ENCODE results near the gene B4GALT3.
A peak's percentile ranks its signal among the peaks of the same experiment; 100 is the strongest.

The B4GALT3 gene

DNA sequence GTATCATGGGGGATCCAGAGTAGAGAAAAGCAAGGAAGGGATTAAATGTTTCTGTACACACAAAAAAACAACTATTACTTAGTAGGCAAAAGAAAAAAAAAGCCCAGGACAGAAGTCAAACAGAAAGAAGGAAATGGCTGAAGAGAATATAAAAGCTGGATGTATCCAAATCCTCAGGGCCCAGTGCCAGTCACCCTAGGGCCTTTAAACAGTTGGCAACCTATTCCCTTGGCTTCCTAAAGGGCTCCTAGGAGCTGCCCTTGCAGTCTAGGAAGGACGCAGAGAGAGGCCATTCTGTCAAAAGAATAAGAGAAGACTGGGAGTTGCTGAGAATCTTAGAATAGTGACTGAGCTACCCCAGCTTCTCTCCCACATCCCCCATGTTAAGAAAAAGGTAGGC, 5.0 kb downstream of the B4GALT3 start:
- H3K4me1 ChIP-seq = peaks cover 5% of the 10 kb centered on the region
- no peaks in the 10 kb centered on the region for H3K9me3 ChIP-seq
- H3K27me3 ChIP-seq (ENCODE audit: low read depth) = no peaks in the 10 kb centered on the region
- in situ Hi-C loops (cut with MboI; ENCODE audit: low sequenced_read_pairs) = no loop called here
- H3K4me3 ChIP-seq = no peak overlapping the region
- DNase-seq (ENCODE audit: low spot score in 2 of 2) = no peak
- H3K36me3 ChIP-seq (replicated peaks) = peaks cover 54% of the 10 kb centered on the region

DNA sequence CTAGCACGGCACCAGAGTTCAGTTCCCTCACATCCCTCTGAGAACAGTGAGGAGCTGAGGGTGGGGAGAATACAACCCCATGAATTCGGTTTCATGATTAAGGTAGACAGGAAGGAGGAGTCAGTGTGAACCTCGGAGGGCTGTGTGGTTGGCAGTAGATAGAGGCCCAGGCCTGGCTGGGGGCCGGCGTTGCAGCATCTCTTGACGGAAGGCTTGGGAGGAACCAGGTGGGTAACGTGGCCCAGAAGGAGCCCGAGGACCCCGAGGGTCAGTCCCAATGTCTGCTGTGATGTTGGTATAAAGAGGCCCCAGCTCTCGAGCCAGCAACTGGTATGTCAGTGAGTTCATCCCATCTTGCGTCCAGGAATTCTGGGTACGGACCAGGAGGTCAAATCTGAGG, 5.6 kb downstream of the B4GALT3 start:
- Histone ChIP-seq H3K36me3 (replicated peaks) (peaks cover 54% of the 10 kb centered on the region), H3K27me3 (ENCODE audit: low read depth) (no peaks in the 10 kb centered on the region), H3K9me3 (no peaks in the 10 kb centered on the region), H3K4me3 (no peak overlapping the region), H3K4me1 (peaks cover 9% of the 10 kb centered on the region)
- in situ Hi-C loops (cut with MboI; ENCODE audit: low sequenced_read_pairs) = no loop called here
- no peak for DNase-seq (ENCODE audit: low spot score in 2 of 2)

DNA sequence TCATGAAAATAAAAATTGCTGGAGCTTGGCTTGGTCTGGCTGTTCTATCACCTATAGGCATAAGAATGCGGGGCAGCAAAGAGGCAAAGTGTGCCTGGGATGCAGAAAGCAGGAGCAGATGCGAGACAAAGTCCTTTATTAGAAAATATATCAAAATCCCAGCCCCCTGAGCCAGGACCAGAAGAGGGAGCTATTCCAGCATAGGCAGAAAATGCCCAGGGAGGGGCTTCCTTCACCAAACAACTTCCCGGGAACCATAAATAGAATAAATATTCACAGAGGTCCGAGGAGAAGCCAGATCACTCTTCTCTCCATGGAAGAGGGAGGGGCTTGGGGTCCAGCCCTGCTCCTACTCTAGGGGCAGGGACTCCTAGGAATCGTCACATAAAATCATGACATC, 6.1 kb downstream of the B4GALT3 start:
- peaks cover 54% of the 10 kb centered on the region for H3K36me3 ChIP-seq (replicated peaks)
- H3K9me3 ChIP-seq = no peaks in the 10 kb centered on the region
- no peaks in the 10 kb centered on the region for H3K27me3 ChIP-seq (ENCODE audit: low read depth)
- DNase-seq (ENCODE audit: low spot score in 2 of 2) = no peak
- H3K4me3 ChIP-seq = no peak overlapping the region
- in situ Hi-C loops (cut with MboI; ENCODE audit: low sequenced_read_pairs) = no loop called here
- peaks cover 4% of the 10 kb centered on the region; the same call in 1 of the 2 replicates for H3K4me1 ChIP-seq

DNA sequence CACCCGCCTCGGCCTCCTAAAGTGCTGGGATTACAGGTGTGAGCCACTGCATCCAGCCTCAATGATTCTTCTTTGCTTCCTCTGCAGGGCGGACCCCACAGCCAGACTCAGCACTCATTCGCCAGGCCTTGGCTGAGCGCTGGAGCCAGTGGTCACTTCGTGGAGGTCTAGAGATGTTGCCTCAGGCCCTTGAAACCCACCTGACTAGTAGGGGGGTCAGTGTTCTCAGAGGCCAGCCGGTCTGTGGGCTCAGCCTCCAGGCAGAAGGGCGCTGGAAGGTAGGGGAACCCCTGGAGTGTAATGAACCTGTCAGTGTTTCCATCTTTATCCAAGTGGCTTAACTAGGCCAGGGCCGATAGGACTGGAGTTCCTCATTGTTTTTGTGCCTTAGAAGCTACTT, 8.4 kb downstream of the B4GALT3 start:
- Histone ChIP-seq H3K4me1 (peaks cover 7% of the 10 kb centered on the region), H3K27me3 (ENCODE audit: low read depth) (no peaks in the 10 kb centered on the region), H3K36me3 (replicated peaks) (peaks cover 55% of the 10 kb centered on the region), H3K4me3 (no peak overlapping the region), H3K9me3 (no peaks in the 10 kb centered on the region)
- in situ Hi-C loops (cut with MboI; ENCODE audit: low sequenced_read_pairs) = no loop called here
- no peak for DNase-seq (ENCODE audit: low spot score in 2 of 2)

DNA sequence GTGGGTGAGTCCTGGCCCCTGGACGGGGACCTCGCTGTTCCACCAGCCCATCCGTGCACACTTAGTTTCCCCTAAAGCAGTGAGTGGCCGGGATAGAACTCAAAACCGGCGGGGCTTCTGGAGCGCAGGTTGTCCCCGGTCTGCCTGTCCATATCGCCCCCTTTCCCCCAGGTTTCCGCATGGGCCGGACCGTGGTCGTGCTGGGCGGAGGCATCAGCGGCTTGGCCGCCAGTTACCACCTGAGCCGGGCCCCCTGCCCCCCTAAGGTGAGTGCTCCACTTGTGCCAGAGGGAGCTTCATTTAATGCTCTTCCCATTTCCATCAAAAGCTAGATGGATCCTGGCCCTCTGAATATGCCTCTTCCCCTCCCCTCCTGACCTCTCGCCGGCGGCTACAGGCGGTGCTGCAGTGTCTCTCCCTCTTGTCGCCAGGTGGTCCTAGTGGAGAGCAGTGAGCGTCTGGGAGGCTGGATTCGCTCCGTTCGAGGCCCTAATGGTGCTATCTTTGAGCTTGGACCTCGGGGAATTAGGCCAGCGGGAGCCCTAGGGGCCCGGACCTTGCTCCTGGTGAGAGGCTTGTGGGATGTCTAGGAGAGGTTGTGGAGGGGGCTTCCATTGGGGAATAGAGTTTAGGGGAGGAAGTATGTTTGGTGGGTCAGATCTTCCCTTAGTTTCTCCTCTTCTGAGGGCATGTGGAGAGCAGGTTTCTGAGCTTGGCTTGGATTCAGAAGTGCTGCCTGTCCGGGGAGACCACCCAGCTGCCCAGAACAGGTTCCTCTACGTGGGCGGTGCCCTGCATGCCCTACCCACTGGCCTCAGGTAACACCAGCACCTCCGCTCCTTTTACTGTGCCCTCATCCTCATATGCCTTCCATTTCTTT, 10.4 kb downstream of the B4GALT3 start:
- H3K9me3 ChIP-seq = no peaks in the 10 kb centered on the region
- in situ Hi-C loops (cut with MboI; ENCODE audit: low sequenced_read_pairs) = no loop called here

DNA sequence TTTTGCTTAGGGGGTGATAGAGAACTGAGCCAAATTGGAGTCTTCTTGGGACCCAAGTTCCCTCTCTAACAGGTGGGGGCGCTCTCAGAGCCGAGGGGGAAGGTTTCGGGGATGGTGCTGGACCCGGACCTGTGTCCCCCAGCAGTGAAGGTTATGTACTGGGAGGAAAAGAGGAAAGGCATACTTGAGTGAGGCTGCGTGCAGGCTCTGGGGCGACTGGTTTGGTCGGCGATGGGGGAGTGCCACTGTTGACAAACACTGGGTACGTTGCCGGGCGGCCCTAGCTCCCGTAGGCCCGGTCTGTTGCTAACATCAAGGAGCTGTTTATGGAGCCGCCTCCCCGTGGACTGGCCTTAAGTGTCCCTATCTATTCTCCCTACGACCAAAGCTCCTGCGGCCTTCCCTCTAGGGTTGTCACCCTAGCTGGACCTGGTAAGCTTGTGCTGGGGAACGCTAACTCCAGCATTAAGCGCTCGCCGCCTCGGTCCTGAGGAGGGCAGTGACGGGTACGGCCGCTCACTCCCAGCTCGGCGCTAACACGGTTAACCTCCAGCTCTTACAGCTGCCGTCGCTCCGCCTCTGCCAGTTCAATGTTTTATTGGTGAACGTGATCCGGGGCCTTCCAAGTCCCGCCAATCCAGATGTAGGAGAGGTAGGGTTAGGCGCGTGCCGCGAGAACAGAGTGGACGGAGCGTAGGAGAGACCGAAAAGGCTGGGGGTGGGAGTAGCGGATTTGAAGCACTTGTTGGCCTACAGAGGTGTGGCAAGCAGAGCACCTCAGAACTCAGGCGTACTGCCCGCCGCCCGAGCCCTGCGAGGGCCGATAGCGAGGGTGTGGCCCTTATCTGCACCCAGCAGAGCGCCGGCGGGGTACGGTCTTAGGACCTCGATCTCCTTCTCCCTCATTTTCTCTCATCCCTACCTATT, 11.3 kb downstream of the B4GALT3 start, which contains the start of gene PPOX:
Gene PPOX, plus strand, starts transcription at position 685 of the 927 bp plus-strand sequence. CDS start 422 bp downstream, outside the sequence.
- in situ Hi-C loops (cut with MboI; ENCODE audit: low sequenced_read_pairs) = no loop called here
- peaks cover 37% of the 10 kb centered on the region for H3K36me3 ChIP-seq (replicated peaks)
- H3K4me1 ChIP-seq = peaks cover 7% of the 10 kb centered on the region
- peak; percentile 97 to 99 for DNase-seq (ENCODE audit: low spot score in 2 of 2)
- H3K4me3 ChIP-seq = peak within 1 kb of the TSS; percentile 53
- no peaks in the 10 kb centered on the region for H3K27me3 ChIP-seq (ENCODE audit: low read depth)
- no peaks in the 10 kb centered on the region for H3K9me3 ChIP-seq

More for the DNA sequence above, 10.4 kb downstream of the B4GALT3 start:
- Histone ChIP-seq H3K27me3 (ENCODE audit: low read depth) (no peaks in the 10 kb centered on the region), H3K4me3 (peak overlapping the region; percentile 53), H3K36me3 (replicated peaks) (peaks cover 43% of the 10 kb centered on the region), H3K4me1 (peaks cover 7% of the 10 kb centered on the region)
- DNase-seq (ENCODE audit: low spot score in 2 of 2) = peak; percentile 63 to 72

DNA sequence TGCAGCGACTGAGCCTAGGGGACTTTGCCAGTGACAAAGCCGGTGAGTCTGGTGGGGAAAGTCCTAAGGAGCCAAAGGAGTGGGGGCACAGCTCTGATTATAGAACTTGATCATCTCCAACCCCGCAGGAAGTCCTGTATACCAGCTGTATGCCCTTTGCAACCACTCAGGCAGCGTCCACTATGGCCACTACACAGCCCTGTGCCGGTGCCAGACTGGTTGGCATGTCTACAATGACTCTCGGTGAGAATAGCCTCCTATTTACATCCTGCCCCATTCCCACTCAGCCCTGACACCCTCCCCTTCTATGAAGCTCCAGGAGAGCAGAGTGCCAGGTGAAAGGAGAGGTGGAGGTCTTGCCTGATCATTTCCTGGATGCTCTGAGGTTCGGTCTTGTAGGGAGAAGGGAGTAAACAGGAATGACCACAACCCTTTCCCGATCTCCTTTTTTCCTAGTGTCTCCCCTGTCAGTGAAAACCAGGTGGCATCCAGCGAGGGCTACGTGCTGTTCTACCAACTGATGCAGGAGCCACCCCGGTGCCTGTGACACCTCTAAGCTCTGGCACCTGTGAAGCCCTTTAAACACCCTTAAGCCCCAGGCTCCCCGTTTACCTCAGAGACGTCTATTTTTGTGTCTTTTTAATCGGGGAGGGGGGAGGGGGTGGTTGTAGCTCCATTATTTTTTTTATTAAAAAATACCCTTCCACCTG, 12.3 kb downstream of the B4GALT3 start:
- Histone ChIP-seq H3K4me3 (no peak overlapping the region; the same call in 1 of the 2 replicates), H3K9me3 (no peaks in the 10 kb centered on the region; the same call in 1 of the 2 replicates), H3K27me3 (ENCODE audit: low read depth) (no peaks in the 10 kb centered on the region), H3K4me1 (peaks cover 8% of the 10 kb centered on the region), H3K36me3 (replicated peaks) (peaks cover 35% of the 10 kb centered on the region)
- in situ Hi-C loops (cut with MboI; ENCODE audit: low sequenced_read_pairs) = no loop called here
- DNase-seq (ENCODE audit: low spot score in 2 of 2) = no peak

DNA sequence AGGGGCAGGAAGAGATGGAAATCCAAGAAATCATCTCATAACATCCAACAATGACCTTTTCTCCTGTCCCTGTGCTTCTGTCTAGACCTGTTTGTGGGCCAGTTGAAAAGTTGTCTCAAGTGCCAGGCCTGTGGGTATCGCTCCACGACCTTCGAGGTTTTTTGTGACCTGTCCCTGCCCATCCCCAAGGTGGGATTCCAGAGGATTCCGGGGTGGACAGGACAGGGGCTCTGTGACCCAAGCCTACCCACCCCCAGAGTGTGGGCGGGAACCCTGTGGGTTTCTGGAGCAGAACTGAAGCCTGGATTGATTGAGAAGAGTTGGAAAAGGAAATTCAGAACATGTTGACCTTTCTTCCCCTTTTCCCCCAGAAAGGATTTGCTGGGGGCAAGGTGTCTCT, 13.5 kb downstream of the B4GALT3 start:
- no peak for DNase-seq (ENCODE audit: low spot score in 2 of 2)
- no peak overlapping the region for H3K4me3 ChIP-seq
- peaks cover 14% of the 10 kb centered on the region for H3K4me1 ChIP-seq
- in situ Hi-C loops (cut with MboI; ENCODE audit: low sequenced_read_pairs) = no loop called here
- no peaks in the 10 kb centered on the region for H3K27me3 ChIP-seq (ENCODE audit: low read depth)
- H3K36me3 ChIP-seq (replicated peaks) = peaks cover 24% of the 10 kb centered on the region
- no peaks in the 10 kb centered on the region; the same call in 1 of the 2 replicates for H3K9me3 ChIP-seq

DNA sequence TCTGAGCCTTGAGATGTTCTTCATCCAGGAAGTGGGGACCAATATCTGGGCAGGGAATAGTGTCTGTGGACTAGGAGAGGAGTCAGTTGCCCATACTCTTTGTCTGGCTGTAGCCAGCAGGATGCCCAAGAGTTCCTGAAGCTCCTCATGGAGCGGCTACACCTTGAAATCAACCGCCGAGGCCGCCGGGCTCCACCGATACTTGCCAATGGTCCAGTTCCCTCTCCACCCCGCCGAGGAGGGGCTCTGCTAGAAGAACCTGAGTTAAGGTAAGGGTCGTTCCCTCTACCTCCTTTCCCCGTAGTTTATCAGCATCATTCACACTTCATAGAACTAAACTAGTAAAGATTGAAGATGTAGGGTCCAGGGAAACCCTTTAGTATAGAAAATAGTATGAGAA, 14.5 kb downstream of the B4GALT3 start:
- H3K9me3 ChIP-seq = no peaks in the 10 kb centered on the region; the same call in 1 of the 2 replicates
- peaks cover 26% of the 10 kb centered on the region for H3K36me3 ChIP-seq (replicated peaks)
- H3K4me1 ChIP-seq = peaks cover 15% of the 10 kb centered on the region
- no peaks in the 10 kb centered on the region for H3K27me3 ChIP-seq (ENCODE audit: low read depth)
- no peak for DNase-seq (ENCODE audit: low spot score in 2 of 2)
- no peak overlapping the region for H3K4me3 ChIP-seq
- in situ Hi-C loops (cut with MboI; ENCODE audit: low sequenced_read_pairs) = no loop called here

DNA sequence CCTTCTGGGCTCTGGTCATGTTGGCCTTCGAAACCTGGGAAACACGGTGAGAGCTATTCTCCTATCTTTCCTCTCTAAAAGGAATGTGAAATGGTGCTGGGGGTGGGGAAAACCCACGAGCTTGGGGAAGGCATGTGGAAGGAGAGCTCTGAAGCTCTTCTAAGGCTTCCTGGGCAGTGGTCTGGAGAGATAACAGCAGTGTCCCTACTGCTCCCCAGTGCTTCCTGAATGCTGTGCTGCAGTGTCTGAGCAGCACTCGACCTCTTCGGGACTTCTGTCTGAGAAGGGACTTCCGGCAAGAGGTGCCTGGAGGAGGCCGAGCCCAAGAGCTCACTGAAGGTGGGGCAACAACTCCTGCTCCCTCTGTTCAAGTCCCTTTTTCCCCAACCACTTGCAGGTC, 15.3 kb downstream of the B4GALT3 start:
- in situ Hi-C loops (cut with MboI; ENCODE audit: low sequenced_read_pairs) = no loop called here

DNA sequence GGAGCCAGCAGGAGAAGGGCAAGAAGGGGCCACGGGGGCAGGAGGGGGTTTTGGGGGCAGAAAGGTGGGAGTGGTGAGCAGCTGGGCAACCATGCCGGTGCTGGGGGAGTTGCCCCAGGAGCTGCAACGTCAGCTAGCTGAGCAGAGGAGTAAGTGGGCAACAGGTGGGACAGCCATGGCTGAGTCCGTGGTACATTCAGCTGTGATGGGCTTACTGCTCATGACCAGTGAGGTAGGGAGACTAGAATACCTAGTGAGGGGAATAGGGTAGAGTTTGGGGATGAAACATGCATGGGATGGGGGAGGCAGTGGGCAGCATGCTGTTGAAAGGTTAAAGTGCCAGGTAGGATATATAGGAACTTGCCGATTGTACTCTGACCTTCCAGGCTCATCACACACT, 15.7 kb downstream of the B4GALT3 start:
- peaks cover 11% of the 10 kb centered on the region for H3K4me1 ChIP-seq
- H3K36me3 ChIP-seq (replicated peaks) = peaks cover 25% of the 10 kb centered on the region
- H3K4me3 ChIP-seq = no peak overlapping the region
- H3K9me3 ChIP-seq = no peaks in the 10 kb centered on the region; the same call in 1 of the 2 replicates
- in situ Hi-C loops (cut with MboI; ENCODE audit: low sequenced_read_pairs) = no loop called here
- H3K27me3 ChIP-seq (ENCODE audit: low read depth) = no peaks in the 10 kb centered on the region
- no peak for DNase-seq (ENCODE audit: low spot score in 2 of 2)

More for the DNA sequence above, 15.3 kb downstream of the B4GALT3 start:
- Histone ChIP-seq H3K27me3 (ENCODE audit: low read depth) (no peaks in the 10 kb centered on the region), H3K4me3 (no peak overlapping the region), H3K9me3 (no peaks in the 10 kb centered on the region; the same call in 1 of the 2 replicates), H3K36me3 (replicated peaks) (peaks cover 25% of the 10 kb centered on the region), H3K4me1 (peaks cover 13% of the 10 kb centered on the region)
- DNase-seq (ENCODE audit: low spot score in 2 of 2) = no peak

DNA sequence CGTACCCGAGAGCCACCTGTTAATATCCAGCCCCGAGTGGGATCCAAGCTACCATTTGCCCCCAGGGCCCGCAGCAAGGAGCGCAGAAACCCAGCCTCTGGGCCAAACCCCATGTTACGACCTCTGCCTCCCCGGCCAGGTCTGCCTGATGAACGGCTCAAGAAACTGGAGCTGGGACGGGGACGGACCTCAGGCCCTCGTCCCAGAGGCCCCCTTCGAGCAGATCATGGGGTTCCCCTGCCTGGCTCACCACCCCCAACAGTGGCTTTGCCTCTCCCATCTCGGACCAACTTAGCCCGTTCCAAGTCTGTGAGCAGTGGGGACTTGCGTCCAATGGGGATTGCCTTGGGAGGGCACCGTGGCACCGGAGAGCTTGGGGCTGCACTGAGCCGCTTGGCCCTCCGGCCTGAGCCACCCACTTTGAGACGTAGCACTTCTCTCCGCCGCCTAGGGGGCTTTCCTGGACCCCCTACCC, 16.6 kb downstream of the B4GALT3 start:
- H3K27me3 ChIP-seq (ENCODE audit: low read depth) = no peaks in the 10 kb centered on the region
- no peak for DNase-seq (ENCODE audit: low spot score in 2 of 2)
- no peaks in the 10 kb centered on the region; the same call in 1 of the 2 replicates for H3K9me3 ChIP-seq
- in situ Hi-C loops (cut with MboI; ENCODE audit: low sequenced_read_pairs) = no loop called here
- H3K4me3 ChIP-seq = no peak overlapping the region
- peaks cover 25% of the 10 kb centered on the region for H3K36me3 ChIP-seq (replicated peaks)
- H3K4me1 ChIP-seq = peaks cover 11% of the 10 kb centered on the region

DNA sequence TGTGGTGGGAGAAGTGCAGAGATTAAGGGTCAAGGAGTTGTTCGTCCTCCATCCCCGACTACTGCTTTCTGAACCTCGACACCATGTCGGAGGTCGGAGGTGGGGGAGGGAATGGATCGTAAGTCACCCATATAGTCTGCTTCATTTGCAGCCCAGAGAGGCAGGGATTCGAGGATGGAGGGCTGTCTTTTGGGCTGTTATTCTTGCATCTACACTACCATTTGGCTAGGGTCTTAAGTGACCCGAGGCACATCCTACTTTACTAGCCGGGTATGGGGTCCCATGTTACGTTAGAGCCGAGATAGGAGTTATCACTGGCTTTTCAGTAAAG, 17.4 kb downstream of the B4GALT3 start:
- DNase-seq (ENCODE audit: low spot score in 2 of 2) = no peak
- Histone ChIP-seq H3K4me1 (peaks cover 8% of the 10 kb centered on the region), H3K4me3 (peak overlapping the region; percentile 96), H3K36me3 (replicated peaks) (peaks cover 24% of the 10 kb centered on the region), H3K9me3 (no peaks in the 10 kb centered on the region; the same call in 1 of the 2 replicates), H3K27me3 (ENCODE audit: low read depth) (no peaks in the 10 kb centered on the region)
- in situ Hi-C loops (cut with MboI; ENCODE audit: low sequenced_read_pairs) = no loop called here

All from HAP-1 (cell line).